RWPE1 (cell line): Measurements from ENCODE around the gene BMP6.

Experiments used
- CTCF ChIA-PET: fragments of 350-600 bp; sonication (Branson Sonifier 250); formaldehyde crosslinking; extraction: SDS; loops from one replicate; lab custom pipeline; 2021; lab: Yijun Ruan, JAX
- POLR2A ChIA-PET: fragments of 400-600 bp; formaldehyde crosslinking; extraction: SDS; loops from one replicate; lab custom pipeline; 2020; ENCODE audit warnings: antibody characterized with exemption; ENCODE audit not compliant: low non-redundant PET; lab: Yijun Ruan, JAX
- DNase-seq: peaks from one replicate; pipeline ENCODE4 v3.0.0; 2012; ENCODE audit warnings: low spot score
- H3K27ac ChIP-seq: fragments of 450-650 bp; 2 replicates; pipeline ENCODE4 v1.5.1; 2017
- TF ChIP-seq, protein P1 (sequence below): fragments of 450-650 bp; conservative IDR thresholded peaks from 2 replicates; pipeline ENCODE4 v1.5.1; 2017; ENCODE audit warnings: low read depth, mild to moderate bottlenecking

BMP6 gene

DNA sequence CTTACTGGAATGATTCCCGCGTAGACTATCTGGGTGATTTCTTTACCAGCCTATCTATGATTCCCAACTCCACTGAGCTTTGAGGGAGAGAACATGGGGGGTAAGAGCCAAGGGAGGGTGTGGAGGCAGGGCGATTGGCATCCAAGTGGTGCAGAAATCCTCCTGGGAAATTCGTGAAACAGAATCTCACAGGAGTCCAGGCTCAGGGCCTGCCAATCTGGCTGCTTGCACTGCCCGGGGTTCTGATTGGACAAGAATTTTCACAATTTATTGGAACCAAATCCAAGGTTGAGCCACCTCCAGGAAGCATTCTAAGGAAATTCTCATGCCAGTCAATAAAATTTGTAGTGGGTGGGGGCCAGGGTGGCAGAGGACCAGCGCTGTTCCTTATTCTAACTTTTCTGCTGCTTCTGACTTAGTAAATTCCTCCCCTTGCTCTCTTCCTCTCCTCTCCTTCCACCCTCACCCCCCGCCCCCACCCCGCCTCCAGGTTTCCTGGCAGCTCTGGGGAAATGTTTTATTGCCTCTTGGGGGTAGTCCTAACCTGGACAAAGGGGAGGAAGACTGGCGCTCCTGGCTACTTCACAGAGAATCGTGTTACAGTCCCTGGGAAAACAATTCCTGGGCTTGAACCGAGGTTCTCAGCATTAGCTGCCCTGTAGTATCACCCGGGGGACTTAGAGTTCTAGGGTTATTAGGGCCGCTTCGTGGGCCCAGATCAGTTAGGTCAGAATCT lies 3.1 kb downstream of the BMP6 start:
- no peak overlapping the region for H3K27ac ChIP-seq
- TF ChIP-seq, protein P1, sequence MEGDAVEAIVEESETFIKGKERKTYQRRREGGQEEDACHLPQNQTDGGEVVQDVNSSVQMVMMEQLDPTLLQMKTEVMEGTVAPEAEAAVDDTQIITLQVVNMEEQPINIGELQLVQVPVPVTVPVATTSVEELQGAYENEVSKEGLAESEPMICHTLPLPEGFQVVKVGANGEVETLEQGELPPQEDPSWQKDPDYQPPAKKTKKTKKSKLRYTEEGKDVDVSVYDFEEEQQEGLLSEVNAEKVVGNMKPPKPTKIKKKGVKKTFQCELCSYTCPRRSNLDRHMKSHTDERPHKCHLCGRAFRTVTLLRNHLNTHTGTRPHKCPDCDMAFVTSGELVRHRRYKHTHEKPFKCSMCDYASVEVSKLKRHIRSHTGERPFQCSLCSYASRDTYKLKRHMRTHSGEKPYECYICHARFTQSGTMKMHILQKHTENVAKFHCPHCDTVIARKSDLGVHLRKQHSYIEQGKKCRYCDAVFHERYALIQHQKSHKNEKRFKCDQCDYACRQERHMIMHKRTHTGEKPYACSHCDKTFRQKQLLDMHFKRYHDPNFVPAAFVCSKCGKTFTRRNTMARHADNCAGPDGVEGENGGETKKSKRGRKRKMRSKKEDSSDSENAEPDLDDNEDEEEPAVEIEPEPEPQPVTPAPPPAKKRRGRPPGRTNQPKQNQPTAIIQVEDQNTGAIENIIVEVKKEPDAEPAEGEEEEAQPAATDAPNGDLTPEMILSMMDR: no peak
- no peak for DNase-seq
- ChIA-PET POLR2A (no interaction called here), CTCF (no interaction called here)

DNA sequence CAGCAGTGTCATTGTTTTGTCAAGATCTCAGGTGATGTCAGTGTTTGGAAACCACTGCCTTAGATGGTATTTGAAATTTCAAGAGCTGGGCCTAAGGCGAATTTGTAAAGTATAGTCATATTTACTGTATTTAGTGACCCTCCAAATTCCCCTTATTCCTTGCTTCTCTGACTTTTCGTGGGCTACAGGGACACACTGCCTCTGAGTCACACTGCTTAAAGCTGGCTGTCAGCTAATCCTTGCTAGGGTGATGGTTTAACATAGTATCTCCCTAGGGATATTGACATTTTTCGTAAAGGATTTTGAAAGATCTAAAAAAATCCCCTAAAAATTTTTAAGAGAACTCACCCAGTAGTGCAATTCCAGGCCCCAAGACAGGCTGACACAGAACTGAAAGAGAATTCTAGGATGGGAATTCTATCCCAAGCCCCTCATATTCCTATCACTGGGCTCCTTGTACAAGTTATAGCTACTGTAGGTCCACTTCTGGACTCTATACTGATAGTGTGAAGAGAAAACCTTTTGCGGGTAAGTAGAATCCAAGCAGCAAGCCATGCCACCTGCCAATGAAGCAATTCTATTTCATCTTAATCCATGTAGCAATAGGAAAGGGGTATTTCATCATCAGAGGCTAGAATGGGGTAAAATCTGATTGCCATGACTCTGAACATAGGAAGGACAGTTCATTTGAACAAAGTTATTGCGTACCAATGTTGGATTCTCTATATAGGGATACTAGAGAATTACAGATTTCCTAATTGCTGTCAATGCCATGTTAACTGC lies 4.3 kb downstream of the BMP6 start:
- ChIA-PET CTCF (interaction anchor here (0.6 kb wide), 2 partner anchors 113 to 317 kb away, joined by 3 to 4 read pairs; no protein-coding TSS in a partner anchor), POLR2A (no interaction called here)
- DNase-seq: no peak
- H3K27ac ChIP-seq: no peak overlapping the region
- TF ChIP-seq, protein P1: no peak

DNA sequence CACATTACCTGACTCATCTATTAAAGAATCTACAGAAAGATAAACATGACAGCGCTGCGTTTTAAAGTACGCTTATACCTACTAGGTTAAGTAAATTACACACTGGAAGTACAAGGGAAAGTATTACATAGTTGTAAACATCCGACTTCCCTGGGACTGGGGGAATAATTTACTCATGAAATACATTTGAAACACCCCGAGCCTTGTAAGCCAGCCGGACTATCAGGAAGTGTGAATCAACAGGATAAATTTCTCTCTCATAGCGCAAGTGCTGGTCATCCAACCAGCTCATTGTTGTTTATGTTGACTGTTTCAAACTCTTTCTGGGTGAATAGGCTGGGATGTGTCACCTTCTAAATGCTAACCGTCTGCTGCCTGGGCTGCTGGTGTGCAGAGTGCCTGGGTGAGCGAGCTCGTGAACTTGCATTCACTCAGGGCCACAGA lies 4.9 kb downstream of the BMP6 start:
- DNase-seq: peak; percentile 80
- ChIA-PET POLR2A (no interaction called here), CTCF (interaction anchor here (0.6 kb wide), 1 partner anchor 114 kb away, joined by 3 read pairs; no protein-coding TSS in a partner anchor)
- no peak overlapping the region for H3K27ac ChIP-seq
- TF ChIP-seq, protein P1: no peak

DNA sequence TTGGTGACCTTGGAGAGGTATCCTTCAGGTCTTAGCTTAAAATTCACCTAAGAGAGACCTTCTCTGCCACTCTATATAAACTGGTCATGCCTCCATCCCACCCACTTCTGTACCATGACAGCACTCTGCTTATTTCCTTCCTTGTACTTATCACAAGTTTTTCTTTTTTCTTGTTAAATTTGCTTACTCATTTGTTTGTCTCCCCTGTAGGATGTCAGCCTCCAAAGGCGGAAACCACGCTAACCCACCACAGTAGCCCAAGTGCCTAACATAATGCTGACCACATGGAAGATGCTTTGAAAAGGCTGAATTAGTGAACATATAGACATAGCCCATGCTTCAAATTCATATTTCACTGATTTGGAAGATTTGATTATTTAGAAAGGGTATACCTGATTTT lies 5.4 kb downstream of the BMP6 start:
- ChIA-PET CTCF (no interaction called here), POLR2A (no interaction called here)
- DNase-seq: no peak
- TF ChIP-seq, protein P1: no peak
- no peak overlapping the region for H3K27ac ChIP-seq

DNA sequence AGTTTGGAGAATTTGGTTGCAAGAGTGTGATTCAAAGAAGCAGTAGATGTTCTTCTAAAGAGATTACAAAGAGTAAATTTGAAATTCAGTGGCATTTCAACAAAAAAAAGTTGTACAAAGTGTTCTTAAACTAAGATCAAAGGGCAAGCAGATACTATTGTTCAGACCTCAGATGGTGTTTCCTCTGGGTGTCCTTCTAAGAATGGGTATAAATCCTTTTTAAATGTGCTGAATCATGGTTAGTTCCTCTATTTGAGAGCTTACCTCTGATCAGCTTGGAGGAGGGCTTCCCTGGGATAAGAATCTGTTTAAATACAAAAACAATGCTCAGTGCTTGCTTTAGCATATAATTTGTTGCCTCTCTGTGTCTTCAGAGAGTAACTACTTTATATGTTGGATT lies 6.3 kb downstream of the BMP6 start:
- H3K27ac ChIP-seq: no peak overlapping the region
- ChIA-PET POLR2A (no interaction called here), CTCF (interaction anchor here (0.6 kb wide), 2 partner anchors 14 to 32 kb away, joined by 3 to 11 read pairs; no protein-coding TSS in a partner anchor)
- TF ChIP-seq, protein P1: no peak
- no peak for DNase-seq

DNA sequence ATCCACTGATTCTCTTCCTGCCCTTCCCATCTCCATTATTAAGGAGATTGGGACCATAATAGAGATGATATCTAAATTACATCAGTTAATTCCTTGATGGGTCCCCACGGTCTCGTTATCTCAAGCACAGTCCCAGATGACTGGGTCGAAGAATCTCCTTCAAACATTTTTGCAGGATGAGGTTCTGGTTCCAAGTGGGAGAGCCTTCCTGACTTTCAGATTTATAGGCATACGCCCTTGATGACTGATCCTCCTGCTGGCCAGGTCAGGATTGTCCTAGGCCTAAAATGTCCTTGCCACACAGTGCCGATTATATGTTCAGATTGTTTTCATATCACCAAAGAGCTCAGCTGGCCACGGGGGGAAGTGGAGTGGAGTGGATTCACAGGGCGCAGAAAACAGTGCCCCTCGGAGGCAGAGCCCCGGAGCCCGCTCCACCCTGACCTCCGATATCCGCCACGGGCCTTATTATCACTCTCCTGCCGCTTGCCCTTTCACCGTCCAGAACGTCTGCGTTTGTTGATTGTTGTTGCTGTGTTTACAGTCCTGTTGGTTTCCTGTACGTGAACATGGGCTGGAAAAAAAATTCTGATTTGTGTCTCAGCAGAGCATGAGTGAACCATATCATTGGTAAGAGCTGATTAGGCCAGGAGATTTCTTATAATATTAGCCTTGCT lies 8.9 kb downstream of the BMP6 start:
- no peak overlapping the region for H3K27ac ChIP-seq
- DNase-seq: no peak
- CTCF ChIA-PET: interaction anchor here (1.7 kb wide), 1 partner anchor 12 kb away, joined by 5 read pairs; no protein-coding TSS in a partner anchor
- POLR2A ChIA-PET: no interaction called here
- TF ChIP-seq, protein P1: no peak
